ENCODE measurements around the gene CD52. TPM values are rescaled to one million over a fixed set of nuclear protein-coding genes. Genes with fewer than 3 reads are reported as not detected.

CD52 gene
- total and polyA plus RNA-seq, 3 donors from 2014 or later, result 3.0 to 23.8 TPM; not detected in 1

- H3K4me1 ChIP-seq, result no peaks in the 10 kb centered on the region
- H3K27me3 ChIP-seq, result no peaks in the 10 kb centered on the region
- H3K4me3 ChIP-seq, result no peak overlapping the region
- intact Hi-C loops (cut with DNase I; ENCODE audit: low total_unique reads), result no loop called here
- WGBS, 2 donors, result 75 to 89% methylated on average over 5 of the region's 5 CpGs
- H3K27ac ChIP-seq, result no peak overlapping the region
- H3K36me3 ChIP-seq (ENCODE audit: low read depth, missing control alignments), result no peaks in the 10 kb centered on the region
- DNase-seq, result no peak
- TF ChIP-seq, protein P1, sequence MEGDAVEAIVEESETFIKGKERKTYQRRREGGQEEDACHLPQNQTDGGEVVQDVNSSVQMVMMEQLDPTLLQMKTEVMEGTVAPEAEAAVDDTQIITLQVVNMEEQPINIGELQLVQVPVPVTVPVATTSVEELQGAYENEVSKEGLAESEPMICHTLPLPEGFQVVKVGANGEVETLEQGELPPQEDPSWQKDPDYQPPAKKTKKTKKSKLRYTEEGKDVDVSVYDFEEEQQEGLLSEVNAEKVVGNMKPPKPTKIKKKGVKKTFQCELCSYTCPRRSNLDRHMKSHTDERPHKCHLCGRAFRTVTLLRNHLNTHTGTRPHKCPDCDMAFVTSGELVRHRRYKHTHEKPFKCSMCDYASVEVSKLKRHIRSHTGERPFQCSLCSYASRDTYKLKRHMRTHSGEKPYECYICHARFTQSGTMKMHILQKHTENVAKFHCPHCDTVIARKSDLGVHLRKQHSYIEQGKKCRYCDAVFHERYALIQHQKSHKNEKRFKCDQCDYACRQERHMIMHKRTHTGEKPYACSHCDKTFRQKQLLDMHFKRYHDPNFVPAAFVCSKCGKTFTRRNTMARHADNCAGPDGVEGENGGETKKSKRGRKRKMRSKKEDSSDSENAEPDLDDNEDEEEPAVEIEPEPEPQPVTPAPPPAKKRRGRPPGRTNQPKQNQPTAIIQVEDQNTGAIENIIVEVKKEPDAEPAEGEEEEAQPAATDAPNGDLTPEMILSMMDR (IDR thresholded peaks at IDR 0.05), result no peak
- TF ChIP-seq POLR2A (IDR thresholded peaks at IDR 0.05), result no peak
- H3K9me3 ChIP-seq, result no peaks in the 10 kb centered on the region
Observed at GRCh38 chr1:26349877-26350244, 32.1 kb downstream of the CD52 start.

DNA sequence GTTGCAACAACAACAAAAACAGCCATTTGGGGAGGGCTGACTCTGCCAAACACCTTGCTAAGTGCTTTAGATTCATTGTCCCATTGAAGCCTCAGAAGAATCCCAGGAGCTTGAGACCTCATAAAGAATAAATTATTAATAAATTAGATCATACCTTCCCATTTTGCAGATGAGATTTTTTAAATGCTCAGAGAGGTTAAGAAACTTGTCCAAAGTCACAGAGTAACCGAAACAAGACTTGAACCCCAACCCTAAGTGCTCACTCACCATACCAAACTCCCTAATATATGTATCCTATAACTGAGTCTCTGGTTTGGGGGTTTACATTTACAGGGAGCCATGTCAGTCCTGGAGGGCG lies 32.6 kb downstream of the CD52 start:
- no peak for DNase-seq
- intact Hi-C loops (cut with DNase I; ENCODE audit: low total_unique reads), result no loop called here
- Histone ChIP-seq H3K36me3 (ENCODE audit: low read depth, missing control alignments) (no peaks in the 10 kb centered on the region), H3K27ac (no peak overlapping the region), H3K9me3 (no peaks in the 10 kb centered on the region), H3K27me3 (no peaks in the 10 kb centered on the region), H3K4me1 (no peaks in the 10 kb centered on the region), H3K4me3 (no peak overlapping the region)
- no peak for TF ChIP-seq POLR2A (IDR thresholded peaks at IDR 0.05)
- TF ChIP-seq, protein P1 (IDR thresholded peaks at IDR 0.05), result no peak
- 83 to 97% methylated on average over 2 of the region's 2 CpGs for whole genome bisulfite sequencing, 2 donors

- Histone ChIP-seq H3K4me1 (no peaks in the 10 kb centered on the region), H3K27me3 (no peaks in the 10 kb centered on the region), H3K36me3 (ENCODE audit: low read depth, missing control alignments) (no peaks in the 10 kb centered on the region), H3K9me3 (no peaks in the 10 kb centered on the region), H3K27ac (no peak overlapping the region), H3K4me3 (no peak overlapping the region)
- WGBS, 2 donors, result 79 to 81% methylated on average over 8 to 9 of the region's 9 CpGs
- intact Hi-C loops (cut with DNase I; ENCODE audit: low total_unique reads), result no loop called here
- no peak for DNase-seq
- no peak for TF ChIP-seq POLR2A (IDR thresholded peaks at IDR 0.05)
Observed at GRCh38 chr1:26350701-26351589, 33.2 kb downstream of the CD52 start.

- 85% methylated on average over 9 to 12 of the region's 12 CpGs for WGBS, 2 donors
- no peak for DNase-seq
Observed at GRCh38 chr1:26351590-26352337, 34.0 kb downstream of the CD52 start.

DNA sequence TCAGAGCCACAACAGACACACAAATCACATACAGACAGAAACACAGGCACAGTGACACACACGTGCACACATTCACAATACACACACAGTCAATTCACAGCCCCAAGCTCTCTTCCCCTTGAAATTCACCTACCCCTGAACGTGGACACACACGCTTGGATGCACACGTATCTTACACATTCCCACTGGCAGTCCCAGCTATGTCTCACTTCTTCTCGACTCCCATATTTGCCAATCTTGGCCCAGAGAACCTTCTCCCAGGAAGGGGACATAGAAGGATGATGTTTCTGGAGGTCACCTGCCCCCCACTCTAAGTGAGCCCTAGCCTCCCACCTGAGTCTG lies 34.6 kb downstream of the CD52 start:
- 82 to 84% methylated on average over 5 of the region's 5 CpGs for WGBS, 2 donors
- H3K4me3 ChIP-seq, result no peak overlapping the region

More at GRCh38 chr1:26351590-26352337, 34.0 kb downstream of the CD52 start:
- no peaks in the 10 kb centered on the region for H3K36me3 ChIP-seq (ENCODE audit: low read depth, missing control alignments)
- H3K27ac ChIP-seq, result no peak overlapping the region
- intact Hi-C loops (cut with DNase I; ENCODE audit: low total_unique reads), result no loop called here
- TF ChIP-seq POLR2A (IDR thresholded peaks at IDR 0.05), result no peak
- TF ChIP-seq, protein P1 (IDR thresholded peaks at IDR 0.05), result no peak
- no peaks in the 10 kb centered on the region for H3K9me3 ChIP-seq
- no peaks in the 10 kb centered on the region for H3K27me3 ChIP-seq
- H3K4me3 ChIP-seq, result no peak overlapping the region
- H3K4me1 ChIP-seq, result no peaks in the 10 kb centered on the region

More for the DNA sequence above, 34.6 kb downstream of the CD52 start:
- Histone ChIP-seq H3K36me3 (ENCODE audit: low read depth, missing control alignments) (no peaks in the 10 kb centered on the region), H3K9me3 (no peaks in the 10 kb centered on the region), H3K27me3 (no peaks in the 10 kb centered on the region), H3K27ac (no peak overlapping the region), H3K4me1 (no peaks in the 10 kb centered on the region)
- DNase-seq, result no peak
- intact Hi-C loops (cut with DNase I; ENCODE audit: low total_unique reads), result no loop called here
- no peak for TF ChIP-seq POLR2A (IDR thresholded peaks at IDR 0.05)
- TF ChIP-seq, protein P1 (IDR thresholded peaks at IDR 0.05), result no peak

Data from testis (tissue), 3 donors.